GM23338 (cell line): ENCODE data around the gene PNN. TPM values are rescaled to one million over a fixed set of nuclear protein-coding genes. Genes with fewer than 3 reads are reported as not detected.

Experiments
- ATAC-seq: fragments of 200-7000 bp; cut with Tn5 transposase; 3 replicates; pipeline ENCODE4 v1.9.1; 2020
- DNase-seq: peaks from one replicate; pipeline ENCODE4 v3.0.0-alpha.2; 2015; ENCODE audit warnings: low spot score
- H2AFZ ChIP-seq: fragments of 200-600 bp; sonication (generic); 2 replicates; pipeline ENCODE4 v1.8.0; 2016; ENCODE audit warnings: antibody characterized with exemption, mild to moderate bottlenecking, moderate library complexity
- H3F3A ChIP-seq: fragments of 200-600 bp; sonication (generic); replicated peaks from 2 replicates; pipeline ENCODE4 v1.8.0; 2017; ENCODE audit warnings: antibody characterized with exemption, mixed run types, low read depth
- H3K27ac ChIP-seq: fragments of 200-600 bp; sonication (generic); 2 replicates; pipeline ENCODE4 v1.6.1; 2016; ENCODE audit warnings: low read depth
- H3K27me3 ChIP-seq: fragments of 200-600 bp; sonication (generic); 2 replicates; pipeline ENCODE4 v1.8.0; 2016; ENCODE audit warnings: mild to moderate bottlenecking, mixed run types, moderate library complexity; ENCODE audit not compliant: insufficient read depth
- H3K36me3 ChIP-seq: fragments of 200-600 bp; sonication (generic); 2 replicates; pipeline ENCODE4 v1.8.0; 2016; ENCODE audit warnings: mild to moderate bottlenecking; ENCODE audit not compliant: insufficient read depth
- H3K4me1 ChIP-seq: fragments of 200-600 bp; sonication (generic); 2 replicates; pipeline ENCODE4 v1.8.0; 2016; ENCODE audit warnings: mild to moderate bottlenecking, moderate library complexity; ENCODE audit not compliant: insufficient read depth
- H3K4me2 ChIP-seq: fragments of 200-600 bp; sonication (generic); 2 replicates; pipeline ENCODE4 v1.7.1; 2017; ENCODE audit warnings: mixed run types
- H3K4me3 ChIP-seq: fragments of 200-600 bp; sonication (generic); 2 replicates; pipeline ENCODE4 v1.6.1; 2016; ENCODE audit warnings: mixed run types
- H3K79me2 ChIP-seq: fragments of 200-600 bp; sonication (generic); replicated peaks from 2 replicates; pipeline ENCODE4 v1.8.0; 2017; ENCODE audit warnings: mild to moderate bottlenecking; ENCODE audit not compliant: insufficient read depth
- H3K9me2 ChIP-seq: fragments of 200-600 bp; sonication (generic); 2 replicates; pipeline ENCODE4 v1.8.0; 2017; ENCODE audit not compliant: insufficient read depth
- H4K20me1 ChIP-seq: fragments of 200-600 bp; sonication (generic); replicated peaks from 2 replicates; pipeline ENCODE4 v1.8.0; 2017; ENCODE audit warnings: mild to moderate bottlenecking; ENCODE audit not compliant: insufficient read depth
- H3K27ac Mint-ChIP-seq: 2 replicates; pipeline ENCODE4 v1.8.0; 2020; ENCODE audit warnings: inconsistent platforms, mild to moderate bottlenecking, moderate library complexity, mixed read lengths
- H3K27me3 Mint-ChIP-seq: 3 replicates; pipeline ENCODE4 v1.8.0; 2022; ENCODE audit warnings: low read depth, mild to moderate bottlenecking, moderate library complexity, mixed read lengths, inconsistent platforms; ENCODE audit not compliant: insufficient read depth, poor library complexity
- H3K36me3 Mint-ChIP-seq: 3 replicates; pipeline ENCODE4 v1.8.0; 2021; ENCODE audit warnings: low read depth, mild to moderate bottlenecking, inconsistent platforms, moderate library complexity, mixed read lengths
- H3K4me1 Mint-ChIP-seq: 3 replicates; pipeline ENCODE4 v1.8.0; 2020; ENCODE audit warnings: mild to moderate bottlenecking, inconsistent platforms, mixed read lengths
- H3K4me3 Mint-ChIP-seq: 3 replicates; pipeline ENCODE4 v1.8.0; 2021; ENCODE audit warnings: moderate library complexity, mild to moderate bottlenecking, inconsistent platforms, mixed read lengths
- H3K9me3 Mint-ChIP-seq: 3 replicates; pipeline ENCODE4 v1.8.0; 2020; ENCODE audit warnings: moderate library complexity, mild to moderate bottlenecking, inconsistent platforms, mixed read lengths
- CREB1 ChIP-seq: fragments of 250-450 bp; sonication (Bioruptor Pico); IDR thresholded peaks from 2 replicates; pipeline ENCODE4 v1.5.0; 2020; ENCODE audit warnings: low read depth, mild to moderate bottlenecking, moderate library complexity
- ETS1 ChIP-seq: IDR thresholded peaks from 2 replicates; pipeline ENCODE4 v1.6.1; 2016; ENCODE audit warnings: antibody characterized with exemption
- EZH2 ChIP-seq: fragments of 200-600 bp; sonication (generic); IDR thresholded peaks from one replicate; pipeline ENCODE4 v1.8.0; 2017; ENCODE audit warnings: antibody characterized with exemption, mild to moderate bottlenecking, low read depth; ENCODE audit not compliant: unreplicated experiment
- EZH2phosphoT487 ChIP-seq: fragments of 200-600 bp; sonication (generic); IDR thresholded peaks from one replicate; pipeline ENCODE4 v1.8.1; 2018; ENCODE audit warnings: antibody characterized with exemption; ENCODE audit not compliant: unreplicated experiment
- JUNB ChIP-seq: IDR thresholded peaks from one replicate; pipeline ENCODE4 v1.6.1; 2016; ENCODE audit warnings: antibody characterized with exemption; ENCODE audit not compliant: unreplicated experiment
- NANOG ChIP-seq: IDR thresholded peaks from 2 replicates; pipeline ENCODE4 v1.6.1; 2016; ENCODE audit warnings: antibody characterized with exemption, borderline replicate concordance
- POLR2AphosphoS5 ChIP-seq: IDR thresholded peaks from 2 replicates; pipeline ENCODE4 v1.6.1; 2016; ENCODE audit warnings: antibody characterized with exemption, low read depth
- STAT1 ChIP-seq: IDR thresholded peaks from one replicate; pipeline ENCODE4 v1.6.1; 2016; ENCODE audit warnings: antibody characterized with exemption; ENCODE audit not compliant: unreplicated experiment
- ZNF114 ChIP-seq: fragments of 250-450 bp; sonication (Bioruptor Pico); IDR thresholded peaks from 2 replicates; pipeline ENCODE4 v1.5.0; 2020; ENCODE audit warnings: mild to moderate bottlenecking, moderate library complexity
- polyA plus RNA-seq: library from polyadenylated mRNA; unstranded; fragments of >200 nt; fragmentation: Nextera tagmentation; extraction: Ambion mirVana; gene quantifications from 2 replicates; pipeline ENCODE4 v1.2.1, GENCODE V29; 2016
- total RNA-seq: library from RNA; depleted of rRNA; stranded (reverse); fragments of >200 nt; shearing (Covaris generic); gene quantifications from 2 replicates; pipeline ENCODE4 v1.2.3, GENCODE V29; 2014
- TF ChIP-seq, protein P1 (sequence below): IDR thresholded peaks from one replicate; pipeline ENCODE4 v1.6.1; 2018; ENCODE audit warnings: antibody characterized with exemption; ENCODE audit not compliant: unreplicated experiment
- TF ChIP-seq, protein P2 (sequence below): fragments of 250-450 bp; sonication (Bioruptor Pico); IDR thresholded peaks from 2 replicates; pipeline ENCODE4 v1.5.0; 2020; ENCODE audit warnings: mild to moderate bottlenecking, moderate library complexity

The PNN gene
- total and polyA plus RNA-seq, 2 experiments from 2014 or later = 60.0 to 325 TPM

GRCh38 chr14:39158222-39158858 lies 16.7 kb upstream of the PNN start:
- H2AFZ ChIP-seq = no peak overlapping the region
- H3K27me3 Mint-ChIP-seq = no peaks in the 10 kb centered on the region
- no peak overlapping the region for H3K27ac ChIP-seq
- no peaks in the 10 kb centered on the region for H3K4me1 ChIP-seq
- peaks cover 5% of the 10 kb centered on the region for H3K36me3 ChIP-seq
- H3K36me3 Mint-ChIP-seq = peaks cover 15% of the 10 kb centered on the region; the same call in 2 of the 3 replicates
- H3K9me2 ChIP-seq = no peaks in the 10 kb centered on the region
- H3K4me1 Mint-ChIP-seq = no peaks in the 10 kb centered on the region
- peaks cover 20% of the 10 kb centered on the region for H3K79me2 ChIP-seq
- no peaks in the 10 kb centered on the region for H3K27me3 ChIP-seq
- no peak for TF ChIP-seq EZH2phosphoT487
- TF ChIP-seq POLR2AphosphoS5 = no peak
- H3K4me2 ChIP-seq = no peak overlapping the region
- no peaks in the 10 kb centered on the region for H3K9me3 Mint-ChIP-seq
- H3K4me3 ChIP-seq = no peak overlapping the region
- ATAC-seq = no peak
- DNase-seq = no peak
- H3F3A ChIP-seq = 0 out of 2 replicates have a peak, but pooled peaks cover 6% of the 10 kb centered on the region
- H3K27ac Mint-ChIP-seq = no peak overlapping the region
- no peak overlapping the region for H3K4me3 Mint-ChIP-seq
- no peaks in the 10 kb centered on the region; the same call in 1 of the 2 replicates for H4K20me1 ChIP-seq

DNA sequence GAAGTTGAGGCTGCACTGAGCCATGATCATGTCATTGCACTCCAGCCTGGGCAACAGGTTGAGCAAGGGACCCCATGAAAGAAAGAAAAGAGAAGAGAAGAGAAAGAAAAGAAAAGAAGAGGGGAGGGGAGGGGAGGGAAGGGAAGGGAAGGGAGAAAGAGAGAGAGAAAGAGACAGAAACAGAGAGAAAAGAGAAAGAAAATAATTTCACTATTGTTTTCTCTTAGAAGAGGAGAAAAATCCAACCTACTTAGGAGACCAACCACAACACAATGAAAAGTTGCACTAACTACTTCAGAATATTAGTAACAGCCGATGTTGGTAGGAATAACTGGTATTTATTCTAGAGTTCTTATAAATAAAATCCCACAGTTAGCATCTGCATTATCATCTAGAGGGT lies 14.6 kb upstream of the PNN start:
- Mint-ChIP-seq H3K27ac (no peak overlapping the region), H3K9me3 (no peaks in the 10 kb centered on the region), H3K36me3 (peaks cover 7% of the 10 kb centered on the region; the same call in 2 of the 3 replicates), H3K4me3 (no peak overlapping the region), H3K4me1 (no peaks in the 10 kb centered on the region), H3K27me3 (no peaks in the 10 kb centered on the region)
- Histone ChIP-seq H3K79me2 (peaks cover 39% of the 10 kb centered on the region), H3K9me2 (no peaks in the 10 kb centered on the region), H3K4me1 (no peaks in the 10 kb centered on the region), H3K27ac (no peak overlapping the region), H3K4me3 (no peak overlapping the region), H3K4me2 (no peak overlapping the region), H3K36me3 (peaks cover 5% of the 10 kb centered on the region), H3F3A (0 out of 2 replicates have a peak, but pooled peaks cover 6% of the 10 kb centered on the region), H2AFZ (no peak overlapping the region), H3K27me3 (no peaks in the 10 kb centered on the region), H4K20me1 (no peaks in the 10 kb centered on the region; the same call in none of the 2 replicates)
- no peak for DNase-seq
- no peak for ATAC-seq
- TF ChIP-seq CREB1 = no peak
- TF ChIP-seq NANOG = no peak
- TF ChIP-seq JUNB = no peak
- TF ChIP-seq STAT1 = no peak
- TF ChIP-seq, protein P1, sequence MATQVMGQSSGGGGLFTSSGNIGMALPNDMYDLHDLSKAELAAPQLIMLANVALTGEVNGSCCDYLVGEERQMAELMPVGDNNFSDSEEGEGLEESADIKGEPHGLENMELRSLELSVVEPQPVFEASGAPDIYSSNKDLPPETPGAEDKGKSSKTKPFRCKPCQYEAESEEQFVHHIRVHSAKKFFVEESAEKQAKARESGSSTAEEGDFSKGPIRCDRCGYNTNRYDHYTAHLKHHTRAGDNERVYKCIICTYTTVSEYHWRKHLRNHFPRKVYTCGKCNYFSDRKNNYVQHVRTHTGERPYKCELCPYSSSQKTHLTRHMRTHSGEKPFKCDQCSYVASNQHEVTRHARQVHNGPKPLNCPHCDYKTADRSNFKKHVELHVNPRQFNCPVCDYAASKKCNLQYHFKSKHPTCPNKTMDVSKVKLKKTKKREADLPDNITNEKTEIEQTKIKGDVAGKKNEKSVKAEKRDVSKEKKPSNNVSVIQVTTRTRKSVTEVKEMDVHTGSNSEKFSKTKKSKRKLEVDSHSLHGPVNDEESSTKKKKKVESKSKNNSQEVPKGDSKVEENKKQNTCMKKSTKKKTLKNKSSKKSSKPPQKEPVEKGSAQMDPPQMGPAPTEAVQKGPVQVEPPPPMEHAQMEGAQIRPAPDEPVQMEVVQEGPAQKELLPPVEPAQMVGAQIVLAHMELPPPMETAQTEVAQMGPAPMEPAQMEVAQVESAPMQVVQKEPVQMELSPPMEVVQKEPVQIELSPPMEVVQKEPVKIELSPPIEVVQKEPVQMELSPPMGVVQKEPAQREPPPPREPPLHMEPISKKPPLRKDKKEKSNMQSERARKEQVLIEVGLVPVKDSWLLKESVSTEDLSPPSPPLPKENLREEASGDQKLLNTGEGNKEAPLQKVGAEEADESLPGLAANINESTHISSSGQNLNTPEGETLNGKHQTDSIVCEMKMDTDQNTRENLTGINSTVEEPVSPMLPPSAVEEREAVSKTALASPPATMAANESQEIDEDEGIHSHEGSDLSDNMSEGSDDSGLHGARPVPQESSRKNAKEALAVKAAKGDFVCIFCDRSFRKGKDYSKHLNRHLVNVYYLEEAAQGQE = no peak
- TF ChIP-seq, protein P2, sequence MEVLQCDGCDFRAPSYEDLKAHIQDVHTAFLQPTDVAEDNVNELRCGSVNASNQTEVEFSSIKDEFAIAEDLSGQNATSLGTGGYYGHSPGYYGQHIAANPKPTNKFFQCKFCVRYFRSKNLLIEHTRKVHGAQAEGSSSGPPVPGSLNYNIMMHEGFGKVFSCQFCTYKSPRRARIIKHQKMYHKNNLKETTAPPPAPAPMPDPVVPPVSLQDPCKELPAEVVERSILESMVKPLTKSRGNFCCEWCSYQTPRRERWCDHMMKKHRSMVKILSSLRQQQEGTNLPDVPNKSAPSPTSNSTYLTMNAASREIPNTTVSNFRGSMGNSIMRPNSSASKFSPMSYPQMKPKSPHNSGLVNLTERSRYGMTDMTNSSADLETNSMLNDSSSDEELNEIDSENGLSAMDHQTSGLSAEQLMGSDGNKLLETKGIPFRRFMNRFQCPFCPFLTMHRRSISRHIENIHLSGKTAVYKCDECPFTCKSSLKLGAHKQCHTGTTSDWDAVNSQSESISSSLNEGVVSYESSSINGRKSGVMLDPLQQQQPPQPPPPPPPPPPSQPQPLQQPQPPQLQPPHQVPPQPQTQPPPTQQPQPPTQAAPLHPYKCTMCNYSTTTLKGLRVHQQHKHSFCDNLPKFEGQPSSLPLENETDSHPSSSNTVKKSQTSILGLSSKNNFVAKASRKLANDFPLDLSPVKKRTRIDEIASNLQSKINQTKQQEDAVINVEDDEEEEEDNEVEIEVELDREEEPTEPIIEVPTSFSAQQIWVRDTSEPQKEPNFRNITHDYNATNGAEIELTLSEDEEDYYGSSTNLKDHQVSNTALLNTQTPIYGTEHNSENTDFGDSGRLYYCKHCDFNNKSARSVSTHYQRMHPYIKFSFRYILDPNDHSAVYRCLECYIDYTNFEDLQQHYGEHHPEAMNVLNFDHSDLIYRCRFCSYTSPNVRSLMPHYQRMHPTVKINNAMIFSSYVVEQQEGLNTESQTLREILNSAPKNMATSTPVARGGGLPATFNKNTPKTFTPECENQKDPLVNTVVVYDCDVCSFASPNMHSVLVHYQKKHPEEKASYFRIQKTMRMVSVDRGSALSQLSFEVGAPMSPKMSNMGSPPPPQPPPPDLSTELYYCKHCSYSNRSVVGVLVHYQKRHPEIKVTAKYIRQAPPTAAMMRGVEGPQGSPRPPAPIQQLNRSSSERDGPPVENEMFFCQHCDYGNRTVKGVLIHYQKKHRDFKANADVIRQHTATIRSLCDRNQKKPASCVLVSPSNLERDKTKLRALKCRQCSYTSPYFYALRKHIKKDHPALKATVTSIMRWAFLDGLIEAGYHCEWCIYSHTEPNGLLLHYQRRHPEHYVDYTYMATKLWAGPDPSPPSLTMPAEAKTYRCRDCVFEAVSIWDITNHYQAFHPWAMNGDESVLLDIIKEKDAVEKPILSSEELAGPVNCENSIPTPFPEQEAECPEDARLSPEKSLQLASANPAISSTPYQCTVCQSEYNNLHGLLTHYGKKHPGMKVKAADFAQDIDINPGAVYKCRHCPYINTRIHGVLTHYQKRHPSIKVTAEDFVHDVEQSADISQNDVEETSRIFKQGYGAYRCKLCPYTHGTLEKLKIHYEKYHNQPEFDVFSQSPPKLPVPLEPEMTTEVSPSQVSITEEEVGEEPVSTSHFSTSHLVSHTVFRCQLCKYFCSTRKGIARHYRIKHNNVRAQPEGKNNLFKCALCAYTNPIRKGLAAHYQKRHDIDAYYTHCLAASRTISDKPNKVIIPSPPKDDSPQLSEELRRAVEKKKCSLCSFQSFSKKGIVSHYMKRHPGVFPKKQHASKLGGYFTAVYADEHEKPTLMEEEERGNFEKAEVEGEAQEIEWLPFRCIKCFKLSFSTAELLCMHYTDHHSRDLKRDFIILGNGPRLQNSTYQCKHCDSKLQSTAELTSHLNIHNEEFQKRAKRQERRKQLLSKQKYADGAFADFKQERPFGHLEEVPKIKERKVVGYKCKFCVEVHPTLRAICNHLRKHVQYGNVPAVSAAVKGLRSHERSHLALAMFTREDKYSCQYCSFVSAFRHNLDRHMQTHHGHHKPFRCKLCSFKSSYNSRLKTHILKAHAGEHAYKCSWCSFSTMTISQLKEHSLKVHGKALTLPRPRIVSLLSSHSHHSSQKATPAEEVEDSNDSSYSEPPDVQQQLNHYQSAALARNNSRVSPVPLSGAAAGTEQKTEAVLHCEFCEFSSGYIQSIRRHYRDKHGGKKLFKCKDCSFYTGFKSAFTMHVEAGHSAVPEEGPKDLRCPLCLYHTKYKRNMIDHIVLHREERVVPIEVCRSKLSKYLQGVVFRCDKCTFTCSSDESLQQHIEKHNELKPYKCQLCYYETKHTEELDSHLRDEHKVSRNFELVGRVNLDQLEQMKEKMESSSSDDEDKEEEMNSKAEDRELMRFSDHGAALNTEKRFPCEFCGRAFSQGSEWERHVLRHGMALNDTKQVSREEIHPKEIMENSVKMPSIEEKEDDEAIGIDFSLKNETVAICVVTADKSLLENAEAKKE (CRISPR knock-in tag) = no peak
- no peak for TF ChIP-seq POLR2AphosphoS5
- TF ChIP-seq EZH2 = no peak
- TF ChIP-seq ZNF114 (CRISPR knock-in tag) = no peak
- TF ChIP-seq EZH2phosphoT487 = no peak
- TF ChIP-seq ETS1 = no peak
